SK-N-SH (cell line): ENCODE data around the gene GNB5. TPM values are rescaled to one million over a fixed set of nuclear protein-coding genes. Genes with fewer than 3 reads are reported as not detected.

Source experiments
- CTCF ChIA-PET: fragments of 300-600, 350-600 bp; formaldehyde crosslinking; extraction: SDS; loops from one replicate; lab custom pipeline; 2021; lab: Yijun Ruan, JAX
- POLR2A ChIA-PET: fragments of 350-600 bp; sonication (Branson Sonifier 250); formaldehyde crosslinking; extraction: SDS; loops from one replicate; lab custom pipeline; 2020; ENCODE audit warnings: antibody characterized with exemption, inconsistent platforms; lab: Yijun Ruan, JAX
- DNase-seq: peaks from one replicate; pipeline ENCODE4 v3.0.0; 2012
- H2AFZ ChIP-seq: fragments of 200-600 bp; sonication (generic); 2 replicates; pipeline ENCODE4 v1.8.1; 2016; ENCODE audit warnings: antibody characterized with exemption, mild to moderate bottlenecking, low read depth
- H3F3A ChIP-seq: fragments of 200-600 bp; sonication (generic); replicated peaks from 2 replicates; pipeline ENCODE3; 2016; ENCODE audit warnings: antibody characterized with exemption, mild to moderate bottlenecking; ENCODE audit not compliant: insufficient read depth
- H3K27ac ChIP-seq, 2 experiments: fragments of 200-500 bp in 1 of 2; fragments of 200-600 bp in 1 of 2; sonication (Bioruptor generic) in 1 of 2; sonication (generic), shearing (Covaris generic) in 1 of 2; 2 replicates each; pipeline versions ENCODE4 v1.5.1 to v1.6.1; 2014 to 2016; ENCODE audit warnings: low read depth in 2 of 2, inconsistent platforms in 1 of 2, low read length in 1 of 2, mild to moderate bottlenecking in 1 of 2, mixed read lengths in 1 of 2
- H3K27me3 ChIP-seq: fragments of 200-600 bp; sonication (generic), shearing (Covaris generic); 2 replicates; pipeline ENCODE4 v1.6.1; 2016; ENCODE audit warnings: mixed run types; ENCODE audit not compliant: insufficient read depth
- H3K36me3 ChIP-seq, 2 experiments: fragments of 200-500 bp in 1 of 2; fragments of 200-600 bp in 1 of 2; sonication (Bioruptor generic) in 1 of 2; sonication (generic) in 1 of 2; replicated peaks in 1 of 2; 2 replicates each; pipeline versions ENCODE3 to v1.5.1; 2014 to 2016; ENCODE audit warnings: low read length in 1 of 2, mild to moderate bottlenecking in 1 of 2; ENCODE audit not compliant: insufficient read depth in 2 of 2, control insufficient read depth in 1 of 2
- H3K4me1 ChIP-seq, 2 experiments: fragments of 200-500 bp in 1 of 2; fragments of 200-600 bp in 1 of 2; sonication (Bioruptor generic) in 1 of 2; sonication (generic), shearing (Covaris generic) in 1 of 2; 2 replicates each; pipeline versions ENCODE4 v1.5.1 to v1.6.1; 2014 to 2016; ENCODE audit warnings: low read depth in 1 of 2, low read length in 1 of 2, mixed run types in 1 of 2; ENCODE audit not compliant: insufficient read depth in 2 of 2, control insufficient read depth in 1 of 2
- H3K4me2 ChIP-seq: fragments of 200-600 bp; sonication (generic), shearing (Covaris generic); 2 replicates; pipeline ENCODE4 v1.6.1; 2017; ENCODE audit warnings: mixed run types
- H3K4me3 ChIP-seq, 2 experiments: fragments of 200-500 bp in 1 of 2; fragments of 200-600 bp in 1 of 2; sonication (Bioruptor generic) in 1 of 2; sonication (generic), shearing (Covaris generic) in 1 of 2; 2 replicates each; pipeline versions ENCODE4 v1.5.1 to v1.8.1; 2014 to 2016; ENCODE audit warnings: low read depth in 2 of 2, inconsistent platforms in 1 of 2, low read length in 1 of 2, mild to moderate bottlenecking in 1 of 2, mixed read lengths in 1 of 2, moderate library complexity in 1 of 2
- H3K79me2 ChIP-seq: fragments of 200-600 bp; sonication (generic); 2 replicates; pipeline ENCODE4 v1.8.1; 2017; ENCODE audit warnings: mild to moderate bottlenecking; ENCODE audit not compliant: insufficient read depth
- H3K9ac ChIP-seq: fragments of 200-600 bp; sonication (generic); 2 replicates; pipeline ENCODE4 v1.6.1; 2017; ENCODE audit warnings: mixed run types
- H3K9me2 ChIP-seq: fragments of 200-600 bp; sonication (generic); 2 replicates; pipeline ENCODE4 v1.6.1; 2017; ENCODE audit warnings: mixed run types
- H3K9me3 ChIP-seq: fragments of 200-600 bp; sonication (generic); 2 replicates; pipeline ENCODE4 v1.6.1; 2017; ENCODE audit warnings: mixed run types, mild to moderate bottlenecking, moderate library complexity
- H4K20me1 ChIP-seq: fragments of 200-600 bp; sonication (generic); 2 replicates; pipeline ENCODE4 v1.6.1; 2017; ENCODE audit warnings: mild to moderate bottlenecking, mixed run types; ENCODE audit not compliant: insufficient read depth
- CTCF ChIP-seq: fragments of 200-600 bp; sonication (generic); IDR thresholded peaks from 2 replicates; pipeline ENCODE4 v1.6.1; 2017; ENCODE audit warnings: antibody characterized with exemption, mild to moderate bottlenecking, moderate library complexity
- EP300 ChIP-seq, 2 experiments: IDR thresholded peaks; 2 replicates each; pipeline versions ENCODE4 v1.4.0 to v1.6.1; 2012; ENCODE audit warnings: borderline replicate concordance in 1 of 2, low read depth in 1 of 2, low read length in 1 of 2
- FOSL2 ChIP-seq: IDR thresholded peaks from 2 replicates; pipeline ENCODE4 v1.4.0; 2012; ENCODE audit warnings: low read depth, mild to moderate bottlenecking, moderate library complexity, borderline replicate concordance
- FOXJ3 ChIP-seq: sonication (generic); formaldehyde crosslinking; IDR thresholded peaks from 2 replicates; pipeline ENCODE4 v1.5.1; 2020; ENCODE audit warnings: mild to moderate bottlenecking, missing genetic modification reagents
- FOXM1 ChIP-seq: IDR thresholded peaks from 2 replicates; pipeline ENCODE4 v1.4.0; 2012; ENCODE audit warnings: low read depth, mild to moderate bottlenecking
- IRF3 ChIP-seq: fragments of 150-350 bp; IDR thresholded peaks from 2 replicates; pipeline ENCODE4 v1.6.1; 2016; ENCODE audit warnings: mild to moderate bottlenecking, low read depth, low read length
- JUND ChIP-seq: IDR thresholded peaks from 2 replicates; pipeline ENCODE4 v1.4.0; 2012
- NFIC ChIP-seq: IDR thresholded peaks from 2 replicates; pipeline ENCODE4 v1.4.0; 2012; ENCODE audit warnings: borderline replicate concordance
- NRF1 ChIP-seq: IDR thresholded peaks from 2 replicates; pipeline ENCODE4 v1.6.1; 2012; ENCODE audit warnings: low read depth, mild to moderate bottlenecking, low read length
- PBX3 ChIP-seq: IDR thresholded peaks from 2 replicates; pipeline ENCODE4; 2012
- POLR2AphosphoS5 ChIP-seq: IDR thresholded peaks from 2 replicates; pipeline ENCODE4 v1.6.1; 2012; ENCODE audit warnings: low read depth, low read length
- RAD21 ChIP-seq: IDR thresholded peaks from 2 replicates; pipeline ENCODE4 v1.6.1; 2012; ENCODE audit warnings: mild to moderate bottlenecking, low read length
- REST ChIP-seq: IDR thresholded peaks from 2 replicates; pipeline ENCODE4 v1.6.1; 2012; ENCODE audit warnings: mild to moderate bottlenecking, low read depth, low read length, moderate library complexity
- SMC3 ChIP-seq: IDR thresholded peaks from 2 replicates; pipeline ENCODE4 v1.6.1; 2012; ENCODE audit warnings: low read depth, low read length, improper control_type of control experiment
- TAF1 ChIP-seq: IDR thresholded peaks from 2 replicates; pipeline ENCODE4 v1.6.1; 2012; ENCODE audit warnings: low read depth, mild to moderate bottlenecking, low read length, moderate library complexity, borderline replicate concordance
- TCF12 ChIP-seq: IDR thresholded peaks from 2 replicates; pipeline ENCODE4 v1.4.0; 2012
- USF1 ChIP-seq: IDR thresholded peaks from 2 replicates; pipeline ENCODE4 v1.4.0; 2012; ENCODE audit warnings: low read depth, borderline replicate concordance
- ZBTB33 ChIP-seq: IDR thresholded peaks from 2 replicates; pipeline ENCODE4 v1.4.0; 2012; ENCODE audit warnings: low read depth, borderline replicate concordance
- WGBS: methylation state at CpG from one replicate; pipeline ENCODE4 v1.1.6; 2017; ENCODE audit warnings: low lambda C conversion rate; 5-methylcytosine and 5-hydroxymethylcytosine counted together
- polyA plus RNA-seq, 3 experiments: library from polyadenylated mRNA; depleted of rRNA; stranded (reverse); fragments of >200 nt; gene quantifications; 2 replicates each; pipeline ENCODE4 v1.2.3, GENCODE V29; 2012

The GNB5 gene
- polyA plus RNA-seq, 1 of the 3 experiments (the other 2 are of a cell fraction), result 73.7 TPM

- CTCF ChIA-PET, result interaction anchor here (0.6 kb wide), 1 partner anchor 326 kb away, joined by 3 read pairs; no protein-coding TSS in a partner anchor
- H3K9me3 ChIP-seq, result no peaks in the 10 kb centered on the region
- 0 out of 2 replicates have a peak overlapping the region, but pooled peaks have one; percentile 3 for H2AFZ ChIP-seq
- H3K4me3 ChIP-seq, result no peak overlapping the region
- H3K79me2 ChIP-seq, result no peaks in the 10 kb centered on the region
- H4K20me1 ChIP-seq, result no peaks in the 10 kb centered on the region
- POLR2A ChIA-PET, result no interaction called here
- no peak for DNase-seq
- H3K36me3 ChIP-seq, result no peaks in the 10 kb centered on the region
- no peak overlapping the region; a peak in 1 of 4 replicates for H3K27ac ChIP-seq
- H3K4me2 ChIP-seq, result peak overlapping the region; percentile 29
- H3K27me3 ChIP-seq, result no peaks in the 10 kb centered on the region
- TF ChIP-seq NFIC (no peak), FOSL2 (no peak), POLR2AphosphoS5 (no peak), SMC3 (no peak), CTCF (no peak), IRF3 (no peak), FOXM1 (no peak), USF1 (no peak), PBX3 (no peak), ZBTB33 (no peak), RAD21 (no peak), REST (no peak), FOXJ3 (CRISPR knock-in tag) (no peak), TAF1 (no peak), EP300 (IDR thresholded peaks at IDR 0.05; ENCODE audit: borderline replicate concordance in 1 of 2, low read depth in 1 of 2, low read length in 1 of 2) (no peak), NRF1 (no peak), TCF12 (no peak; the same call in 1 of the 2 replicates), JUND (no peak)
- H3F3A ChIP-seq, result peaks cover 21% of the 10 kb centered on the region
- WGBS, result 58% methylated on average over 2 of the region's 2 CpGs
- peak overlapping the region; percentile 58; the same call in 1 of the 2 replicates for H3K9ac ChIP-seq
- peaks cover 0 to 18% of the 10 kb centered on the region in 2 experiments; a peak in 3 of 4 replicates for H3K4me1 ChIP-seq
- no peaks in the 10 kb centered on the region for H3K9me2 ChIP-seq
These were observed 88.7 kb downstream of the GNB5 start for GRCh38 chr15:52102463-52102862.
